ENCODE measurements around the gene PLD6.

PLD6 gene

DNA sequence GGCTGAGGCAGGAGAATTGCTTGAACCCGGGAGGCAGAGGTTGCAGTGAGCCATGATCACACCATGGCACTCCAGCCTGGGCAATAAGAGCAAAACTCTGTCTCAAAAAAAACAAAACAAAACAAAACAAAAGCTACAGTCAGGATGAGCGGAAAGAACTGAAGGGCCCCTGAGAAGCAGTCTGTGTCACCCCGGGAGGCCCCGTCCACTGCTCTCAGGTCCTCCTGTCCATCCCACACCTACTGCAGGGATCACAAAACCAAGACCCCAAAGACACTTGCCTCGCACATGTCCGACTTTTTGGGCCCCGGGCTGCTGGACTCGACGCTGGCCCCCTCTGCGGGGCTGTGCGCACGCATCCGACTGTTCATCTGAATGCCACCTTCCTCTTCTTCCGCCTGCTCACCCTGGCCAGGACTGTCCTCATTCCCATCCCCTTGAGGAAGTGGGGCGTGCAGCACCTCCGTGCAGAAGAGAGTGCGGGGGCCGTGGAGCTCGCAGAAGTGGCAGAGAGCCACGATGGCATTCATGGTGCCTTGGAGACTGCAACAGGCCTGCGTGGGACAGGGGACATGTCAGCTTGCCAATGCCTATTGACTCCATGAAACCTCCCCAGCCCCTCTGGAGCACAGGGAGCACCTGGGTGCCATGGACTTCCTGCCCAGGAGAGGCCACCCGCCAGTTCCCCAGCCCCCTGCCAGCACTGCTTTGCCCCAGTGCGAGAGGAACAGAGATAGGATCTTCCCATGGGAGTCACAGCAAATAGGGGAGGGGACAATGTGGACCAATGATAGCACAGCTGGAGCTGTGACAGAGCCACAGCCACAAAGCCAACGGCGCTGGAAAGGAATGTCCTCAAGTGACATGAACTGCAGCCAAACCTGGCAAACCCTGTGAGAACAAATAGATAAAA is 21.7 kb upstream of the PLD6 start:
- no peak for DNase-seq (ENCODE audit: low read depth)

DNA sequence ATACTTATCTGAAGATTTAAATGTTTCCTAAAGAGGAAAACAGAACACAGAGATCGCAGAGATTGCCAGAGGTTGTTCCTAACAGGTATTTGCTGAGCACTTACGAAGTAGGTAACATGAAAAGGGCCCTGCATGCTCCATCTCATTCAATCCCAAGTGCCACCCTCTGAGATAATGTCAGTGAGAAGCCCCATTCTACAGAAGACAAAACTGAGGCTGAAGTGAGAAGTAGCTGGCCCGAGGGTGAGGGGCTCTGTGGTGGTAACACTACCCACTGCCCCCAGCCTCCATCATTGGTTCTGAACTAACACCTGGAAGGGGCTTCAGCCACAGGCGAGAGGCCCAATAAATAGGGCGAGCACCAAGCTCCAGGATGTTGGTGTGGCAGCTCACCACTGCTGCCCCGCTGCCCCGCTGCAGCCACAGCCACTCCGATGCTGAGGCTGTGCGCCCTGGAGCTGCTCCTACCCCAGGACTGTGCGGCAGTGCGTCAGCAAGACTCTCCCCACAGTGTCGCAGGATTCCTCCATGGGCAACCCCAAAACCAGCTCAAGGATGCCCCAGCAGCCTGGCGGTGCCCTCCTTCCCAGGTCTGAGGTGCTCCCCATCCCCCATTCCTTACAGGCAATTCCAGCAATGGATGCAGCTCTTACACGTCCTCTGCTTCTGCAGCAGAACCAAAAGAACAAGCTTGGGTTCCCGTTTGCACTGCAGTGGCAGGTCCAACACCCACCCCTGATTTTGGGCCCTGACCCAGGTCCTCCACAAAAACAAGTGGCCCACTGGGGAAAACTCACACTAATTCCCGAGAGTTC is 20.5 kb upstream of the PLD6 start:
- no peak for DNase-seq (ENCODE audit: low read depth)

DNA sequence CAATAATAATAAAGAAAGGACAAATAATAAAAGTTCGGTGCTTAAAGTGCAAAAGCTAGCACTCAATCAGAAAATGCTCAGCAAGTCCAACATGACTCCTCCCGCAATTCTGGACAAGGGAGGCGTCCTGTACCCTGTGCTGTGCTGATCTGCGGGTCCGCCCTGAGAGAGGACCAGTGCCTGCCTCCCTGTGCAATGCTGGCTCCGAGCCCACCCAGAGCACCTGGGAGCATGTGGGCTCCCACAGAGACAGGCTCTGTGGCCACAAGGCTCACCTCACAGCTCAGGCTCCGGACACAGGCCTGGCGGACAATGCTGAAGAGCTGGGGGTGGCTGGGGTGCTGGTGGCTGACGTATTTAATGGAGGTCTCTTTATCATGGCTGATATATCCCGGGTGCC is 19.8 kb upstream of the PLD6 start:
- no peak for DNase-seq (ENCODE audit: low read depth)

DNA sequence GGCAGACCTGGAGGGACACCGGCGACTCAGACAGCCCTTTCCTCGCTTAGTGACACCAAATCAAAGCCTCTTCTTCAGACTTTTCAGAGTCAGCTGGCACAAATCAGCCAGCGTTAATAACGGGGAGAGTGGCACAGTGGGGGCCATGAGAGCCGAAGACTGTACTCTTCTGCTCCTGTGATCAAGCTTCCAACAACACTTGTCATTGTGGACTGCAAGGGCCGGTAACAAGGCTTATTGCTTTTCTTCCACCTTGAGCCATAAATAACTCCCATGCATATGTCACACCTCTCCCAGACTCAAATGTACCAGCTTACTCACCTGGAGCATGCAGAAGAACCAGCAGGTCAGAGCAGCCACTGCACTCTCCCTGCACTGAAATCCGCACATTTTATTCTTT is 18.0 kb upstream of the PLD6 start:
- DNase-seq (ENCODE audit: low read depth) = no peak

DNA sequence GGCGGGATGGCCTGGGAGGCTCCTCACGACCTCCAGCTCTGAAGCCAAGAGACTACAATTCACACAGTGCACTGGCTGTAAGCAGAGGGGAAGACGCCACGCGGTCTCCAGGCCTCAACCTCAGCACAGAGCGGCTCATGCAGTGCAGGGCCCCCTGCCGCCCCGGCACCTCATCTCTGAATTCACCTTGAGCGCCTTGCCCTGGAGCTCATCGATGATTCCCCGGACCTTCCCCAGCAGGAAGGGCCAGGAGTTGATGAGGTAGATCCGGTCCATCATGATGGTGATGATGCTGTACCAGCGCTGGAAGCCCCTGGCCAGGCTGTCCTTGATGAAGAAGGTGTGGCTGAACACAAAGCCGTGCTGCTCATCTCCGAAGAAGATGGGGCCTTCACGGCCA is 17.6 kb upstream of the PLD6 start:
- no peak for DNase-seq (ENCODE audit: low read depth)

DNA sequence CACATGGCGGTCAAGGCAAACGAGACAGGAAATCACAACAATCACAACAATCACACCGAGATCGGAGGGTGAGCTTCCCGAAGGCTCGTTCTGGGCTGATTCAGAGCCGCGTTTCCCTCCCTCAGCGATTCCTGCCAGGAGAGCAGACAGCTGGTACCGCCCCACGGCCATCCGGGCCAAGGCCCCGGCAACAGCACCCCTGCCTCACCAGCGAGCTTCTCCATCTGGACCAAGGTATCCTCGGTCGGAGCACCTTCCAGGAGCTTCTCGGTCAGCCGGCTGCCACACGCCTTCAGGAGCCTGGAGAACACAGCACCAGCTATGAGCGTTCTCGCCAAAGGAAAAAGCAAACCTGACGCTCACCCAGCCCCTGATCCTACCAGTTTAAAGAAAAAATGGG is 15.2 kb upstream of the PLD6 start:
- DNase-seq (ENCODE audit: low read depth) = no peak

DNA sequence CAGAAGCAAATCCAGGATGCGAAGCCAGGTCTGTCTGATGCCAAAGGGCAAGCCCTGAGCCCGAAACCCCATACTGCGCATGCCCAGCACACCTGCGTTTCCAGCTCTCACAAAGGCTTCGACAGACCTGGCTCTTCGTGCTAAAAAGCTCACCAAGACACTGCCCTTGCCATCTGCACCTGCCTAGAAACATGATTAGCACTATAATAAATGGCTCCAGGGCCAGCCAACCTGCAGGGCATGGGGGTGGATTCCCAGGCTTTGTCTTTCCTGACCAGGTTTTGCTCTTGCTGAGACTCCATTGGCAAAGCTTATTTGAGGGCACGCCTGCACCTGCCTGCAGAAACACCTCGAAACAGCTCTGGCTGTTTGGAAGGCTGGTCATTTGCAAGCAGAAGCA is 14.4 kb upstream of the PLD6 start:
- DNase-seq (ENCODE audit: low read depth) = no peak

DNA sequence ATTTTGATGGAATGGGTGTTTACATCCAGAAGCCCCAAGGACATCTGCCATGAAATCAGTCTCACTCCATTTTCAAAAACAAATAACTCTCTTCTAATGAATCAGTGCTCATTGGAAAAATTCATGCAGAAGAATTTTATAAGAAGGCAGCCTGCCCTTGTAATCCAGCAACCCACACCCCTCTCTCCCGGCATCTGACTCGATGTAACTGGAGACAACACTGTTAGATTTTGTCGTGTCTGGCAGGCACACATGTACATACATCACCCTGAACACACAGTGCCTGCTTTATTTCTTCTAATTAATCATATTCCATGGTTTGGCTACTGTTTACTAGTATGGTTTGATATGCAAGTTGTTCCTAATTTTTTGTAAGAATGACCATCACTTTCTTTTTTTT is 11.9 kb upstream of the PLD6 start:
- DNase-seq (ENCODE audit: low read depth) = no peak

DNA sequence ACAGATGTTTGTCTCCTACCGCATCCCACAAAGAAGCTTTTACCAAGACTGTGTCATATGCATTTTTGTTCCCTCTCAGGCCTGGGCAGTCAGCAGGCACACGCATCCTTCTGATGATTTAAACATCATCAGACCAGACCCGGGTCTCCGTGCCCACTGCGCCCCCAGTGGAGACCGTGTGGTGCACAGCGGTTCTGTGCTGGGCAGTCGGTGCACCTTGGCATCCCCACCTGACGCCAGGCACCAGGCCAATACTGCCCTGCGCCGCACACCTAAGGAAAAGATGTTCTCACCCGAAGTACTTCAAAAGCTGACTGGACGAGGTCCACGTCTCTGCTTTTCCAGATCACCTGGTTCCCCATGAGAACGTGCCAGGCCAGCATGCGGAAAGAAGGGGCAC is 10.6 kb upstream of the PLD6 start:
- DNase-seq (ENCODE audit: low read depth) = no peak

DNA sequence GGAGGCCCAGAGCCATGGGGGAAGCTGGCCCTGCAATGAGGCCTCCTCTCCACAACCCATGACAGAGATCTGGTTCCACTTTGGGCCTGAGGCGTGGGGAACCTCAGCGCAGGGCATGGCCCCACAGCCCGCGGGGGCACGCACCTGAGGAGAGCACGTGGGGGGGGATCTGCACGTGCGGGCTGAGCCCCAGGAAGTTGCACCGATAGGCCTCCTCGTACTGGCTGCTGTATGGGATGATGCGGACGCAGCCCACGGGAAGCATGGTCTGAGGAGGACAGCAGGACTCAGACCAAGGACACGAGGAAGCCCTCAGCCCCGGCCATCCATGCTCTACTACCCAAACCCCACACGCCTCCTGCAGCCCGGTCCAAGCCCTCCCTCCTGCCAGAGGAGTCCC is 10.1 kb upstream of the PLD6 start:
- no peak for DNase-seq (ENCODE audit: low read depth)

DNA sequence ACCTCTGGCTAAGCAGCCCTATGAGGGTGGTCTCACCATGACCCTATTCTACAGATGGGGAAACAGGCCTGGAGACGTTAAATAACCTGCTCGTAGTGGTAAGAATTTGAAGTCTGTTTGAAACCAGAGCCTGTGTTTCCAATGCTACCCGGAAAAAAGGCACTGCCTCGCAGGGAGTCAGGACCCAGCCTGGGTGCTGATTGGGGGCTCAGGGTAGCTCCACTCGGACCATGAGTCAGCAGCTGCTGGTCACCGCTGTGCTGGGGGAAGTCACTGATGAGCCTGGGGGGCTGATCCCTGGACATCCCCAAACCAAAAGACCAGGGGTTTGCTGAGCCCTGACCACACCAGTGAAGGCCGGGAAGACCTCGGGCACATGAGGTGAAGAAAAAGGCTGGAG is 9.4 kb upstream of the PLD6 start:
- no peak for DNase-seq (ENCODE audit: low read depth)

DNA sequence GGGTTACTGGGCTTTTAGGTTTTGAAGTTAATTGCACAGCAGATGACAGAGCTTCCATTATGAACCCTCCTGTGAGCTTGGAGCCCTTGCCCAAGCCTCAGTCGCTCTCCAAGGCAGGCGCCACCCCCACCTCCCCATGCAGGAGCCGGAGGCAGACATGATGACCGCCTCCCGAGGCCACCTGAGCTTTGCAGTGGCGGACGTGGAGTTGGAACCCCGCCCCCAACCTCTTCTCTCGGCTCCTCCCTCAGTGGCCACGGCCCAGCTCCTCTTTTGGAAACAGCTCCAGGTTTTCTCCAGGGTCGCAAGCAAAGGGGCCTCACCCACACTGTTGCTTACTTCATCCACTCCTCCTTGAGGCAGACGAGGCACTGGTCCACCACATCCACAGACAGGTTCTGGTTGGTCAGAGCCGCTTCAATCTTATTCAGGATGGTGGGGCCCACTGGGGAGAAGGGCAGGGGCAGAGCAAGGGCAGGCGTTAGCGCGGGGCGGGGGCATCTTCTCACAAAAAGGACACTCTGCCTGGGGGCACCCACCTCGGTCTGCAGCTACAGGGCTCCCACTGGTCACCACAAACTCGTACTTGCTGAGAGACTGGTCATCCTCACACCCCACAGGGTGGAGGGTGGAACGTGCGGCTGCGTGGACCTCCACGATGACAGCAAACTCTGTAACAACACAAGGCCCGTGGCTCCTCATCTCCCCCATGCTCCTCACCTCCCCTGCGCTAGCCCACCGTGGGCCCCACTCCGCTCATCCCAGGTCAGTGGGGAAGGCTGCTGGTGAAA is 8.7 kb upstream of the PLD6 start:
- no peak for DNase-seq (ENCODE audit: low read depth)

DNA sequence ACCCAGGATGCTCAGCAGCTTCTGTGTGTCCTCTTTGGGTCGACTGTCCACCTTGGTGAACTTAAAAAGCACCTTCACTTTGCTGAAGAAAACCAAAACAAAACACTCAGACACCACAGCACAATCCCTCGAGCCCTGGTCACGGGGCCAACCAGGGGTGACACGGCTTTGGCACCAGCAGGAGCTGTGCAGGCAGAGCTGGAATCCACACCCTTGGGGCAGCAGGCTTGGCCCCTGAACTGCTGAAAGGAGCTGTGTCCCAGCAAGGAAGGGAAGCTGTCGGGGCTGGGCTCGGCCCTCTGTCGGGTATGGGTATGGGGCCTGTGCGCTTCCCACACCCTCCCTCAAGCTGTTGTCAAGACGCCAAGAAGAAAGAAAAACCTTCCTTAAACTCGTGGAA is 7.6 kb upstream of the PLD6 start:
- no peak for DNase-seq (ENCODE audit: low read depth)

DNA sequence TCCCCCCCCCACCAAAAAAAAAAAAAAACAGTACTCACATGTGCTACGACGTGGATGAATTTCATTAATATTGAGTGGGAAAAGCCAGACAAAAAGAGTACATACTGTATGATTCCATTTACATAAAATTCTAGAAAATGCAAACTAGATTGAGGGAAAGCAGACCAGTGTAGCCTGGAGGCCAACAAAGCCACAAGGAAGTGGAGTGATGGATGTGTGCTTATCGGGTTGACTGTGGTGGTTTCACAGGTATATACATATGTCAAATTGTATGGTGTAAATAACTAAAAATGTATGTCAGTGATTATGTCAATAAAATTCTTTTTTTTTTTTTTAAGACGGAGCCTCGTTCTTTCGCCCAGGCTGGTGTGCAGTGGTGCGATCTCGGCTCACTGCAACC is 1.9 kb upstream of the PLD6 start:
- no peak for DNase-seq (ENCODE audit: low read depth)

DNA sequence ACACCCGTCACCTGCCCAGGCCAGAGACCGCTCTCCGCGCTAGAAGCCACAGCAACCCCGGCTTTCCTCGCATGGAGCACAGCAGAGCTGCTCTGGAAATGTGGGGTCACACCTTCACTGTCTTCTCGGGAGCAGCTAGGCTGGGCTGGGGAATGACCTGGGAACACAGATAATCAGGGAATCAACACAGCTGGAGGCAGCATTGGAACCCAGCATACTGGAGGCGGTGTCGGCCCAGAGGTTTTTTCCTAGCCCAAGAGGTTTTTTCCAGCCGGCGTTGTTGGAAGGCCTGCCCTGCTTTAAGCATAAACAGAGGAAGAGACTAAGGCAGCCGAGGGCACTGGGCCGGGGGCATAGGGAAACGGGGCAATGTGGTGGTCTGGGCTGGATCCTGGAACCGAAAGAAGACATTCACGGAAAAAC is 791 bp upstream of the PLD6 start:
- DNase-seq (ENCODE audit: low read depth) = no peak

DNA sequence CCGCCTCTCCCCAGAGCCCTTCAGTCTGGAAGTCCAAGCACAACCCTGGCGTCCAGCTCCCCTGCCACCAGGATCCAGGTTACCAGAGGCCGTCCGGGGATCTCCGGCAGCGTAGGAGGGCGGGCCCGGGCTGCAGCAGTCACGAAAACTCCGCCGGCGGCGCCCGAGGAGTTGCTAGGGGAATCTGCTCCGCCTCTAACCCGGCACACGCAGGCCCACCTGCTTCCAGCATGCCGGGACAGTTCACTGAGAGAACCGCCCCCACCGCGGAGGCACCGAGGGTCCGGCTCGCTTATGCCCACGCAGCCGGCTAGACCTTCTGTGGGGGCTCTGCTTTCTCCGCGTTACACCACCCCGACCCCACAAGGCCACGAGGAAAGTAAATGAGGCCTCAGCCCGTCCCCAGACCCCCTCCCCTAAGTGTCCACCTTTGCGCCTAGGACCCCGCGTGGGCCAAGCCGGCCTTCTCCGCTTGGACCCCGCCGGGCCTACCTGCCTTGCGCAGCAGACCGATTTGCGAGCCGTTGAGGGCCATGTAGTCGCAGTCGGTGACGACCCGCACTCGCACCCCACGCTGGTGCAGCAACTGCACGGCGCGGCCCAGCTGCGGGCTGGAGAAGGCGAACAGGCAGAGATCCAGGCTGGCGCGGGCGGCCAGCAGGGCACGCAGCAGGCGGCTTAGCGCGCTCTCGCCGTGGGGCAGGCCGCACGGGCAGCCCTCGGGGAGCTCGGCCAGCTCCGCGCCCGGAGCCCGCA is 587 bp downstream of the PLD6 start:
- peak; percentile 68 for DNase-seq (ENCODE audit: low read depth)

DNA sequence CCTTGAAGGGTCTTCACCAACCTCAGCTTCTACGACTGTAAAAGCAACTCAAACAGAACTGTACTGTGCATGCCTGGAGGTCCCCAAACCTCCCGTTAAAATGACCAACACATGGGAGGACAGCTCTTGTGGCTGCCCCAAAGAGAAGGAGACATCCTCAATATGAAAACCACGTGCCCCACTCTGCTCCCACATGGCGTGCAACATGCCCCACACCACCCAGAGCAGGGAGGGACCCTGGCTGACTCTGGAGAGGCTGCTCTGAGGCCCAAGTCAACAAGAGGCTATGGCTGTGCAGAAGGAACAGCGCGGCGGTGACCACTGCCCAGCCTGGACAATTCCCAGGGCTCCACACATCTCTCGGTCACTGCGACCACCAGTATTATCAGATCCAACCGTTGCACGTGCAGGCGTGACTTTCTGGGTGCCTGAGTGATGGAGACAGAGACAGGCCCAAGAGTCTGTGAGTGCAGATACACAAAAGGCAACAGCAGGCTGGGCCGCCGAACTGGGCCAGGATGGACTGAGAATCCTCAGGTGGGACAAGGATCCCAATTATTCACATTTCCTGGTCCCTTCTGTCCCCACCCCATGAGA is 1.4 kb downstream of the PLD6 start:
- no peak for DNase-seq (ENCODE audit: low read depth)

DNA sequence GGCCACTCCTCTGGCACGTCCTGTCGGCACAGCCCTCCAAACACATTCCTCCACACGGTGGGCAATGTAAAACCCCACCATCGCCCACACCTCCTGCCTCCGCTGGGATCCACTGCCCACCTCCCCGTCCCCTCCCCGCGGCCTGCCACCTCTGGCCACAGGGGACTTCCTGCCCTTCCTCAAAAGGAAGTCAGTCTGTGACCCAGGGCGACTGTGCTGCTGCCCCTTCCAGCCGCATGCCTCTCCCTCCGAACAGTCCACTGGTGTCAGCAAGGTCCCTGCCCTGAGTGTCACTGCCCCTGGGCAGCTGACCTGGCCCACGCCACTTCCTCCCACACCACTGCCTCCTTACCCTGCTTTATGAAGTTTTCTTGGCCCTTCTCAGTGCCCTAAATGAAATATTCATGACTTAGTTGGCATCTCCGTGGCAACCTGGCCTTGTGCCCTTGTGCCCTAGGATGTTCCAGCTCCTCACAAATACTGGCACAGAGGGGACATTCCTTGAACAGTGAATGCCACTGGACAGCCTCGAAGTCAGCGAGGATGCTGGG is 2.0 kb downstream of the PLD6 start:
- no peak for DNase-seq (ENCODE audit: low read depth)

DNA sequence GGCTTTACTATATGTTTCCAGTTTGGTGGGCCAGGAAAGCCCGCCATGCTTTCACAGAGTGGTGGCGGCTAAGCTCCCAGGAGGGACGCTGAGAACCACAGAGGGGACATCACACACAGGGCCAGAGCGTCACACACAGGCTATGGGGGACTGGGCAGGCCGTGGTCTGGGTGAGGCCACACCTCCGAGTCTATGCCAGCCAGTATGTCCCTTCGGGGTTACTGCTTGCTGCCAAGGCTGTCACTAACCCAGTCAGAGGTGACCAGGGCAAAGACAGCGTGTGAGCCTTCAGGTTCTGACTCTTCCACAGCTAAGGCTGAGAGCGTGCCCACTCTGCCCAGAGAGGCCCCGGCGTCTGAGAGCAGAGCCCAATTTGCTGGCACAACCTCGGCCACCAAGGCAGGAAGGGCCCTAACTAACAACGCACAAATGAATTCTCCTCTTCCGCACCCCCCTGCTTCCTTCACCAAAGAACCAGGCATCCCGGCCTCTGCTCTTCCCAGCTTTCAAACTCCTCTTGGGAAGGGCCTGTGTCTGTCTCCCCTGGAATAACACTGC is 2.9 kb downstream of the PLD6 start:
- DNase-seq (ENCODE audit: low read depth) = no peak

DNA sequence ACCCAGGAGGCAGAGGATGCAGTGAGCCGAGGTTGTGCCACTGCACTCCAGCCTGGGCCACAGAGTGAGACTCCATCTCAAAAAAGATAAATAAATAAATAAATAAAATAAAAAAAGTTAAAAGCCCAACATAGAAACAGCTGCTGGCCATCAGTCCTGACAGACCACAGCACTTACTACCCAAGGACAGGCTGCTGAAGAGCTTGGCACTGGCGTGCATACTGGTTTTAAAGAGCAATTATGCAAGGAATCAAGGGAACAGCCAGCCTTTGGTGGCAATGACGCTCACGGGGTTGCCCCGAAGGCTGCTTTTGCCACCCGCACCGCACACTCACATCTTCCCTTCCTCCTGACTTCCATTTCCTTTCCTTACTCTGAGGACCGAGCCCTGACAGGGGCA is 4.2 kb downstream of the PLD6 start:
- DNase-seq (ENCODE audit: low read depth) = no peak

DNA sequence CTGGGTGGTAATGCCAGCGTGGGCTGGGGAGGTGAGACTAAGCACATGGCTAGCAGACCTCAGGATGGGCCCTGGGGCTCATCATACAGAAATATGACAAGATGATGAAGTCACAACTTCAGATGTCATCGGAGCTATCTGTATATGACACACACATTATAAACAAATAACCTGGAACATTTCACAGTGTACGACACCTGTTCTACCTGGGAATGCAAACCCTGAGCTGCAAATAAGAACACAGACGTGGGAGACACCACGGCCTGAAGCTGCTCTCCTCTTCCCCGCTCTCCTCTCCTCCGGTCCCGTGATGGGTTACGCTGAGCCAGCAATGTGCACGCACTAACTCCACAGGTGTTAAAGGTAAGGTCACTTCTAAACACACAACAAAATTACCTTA is 4.9 kb downstream of the PLD6 start:
- no peak for DNase-seq (ENCODE audit: low read depth)

Measured in iris pigment epithelial cell (primary cell).